HL-60 (cell line): ENCODE data around the gene PRLR.

Experiments
- DNase-seq, 2 experiments: peaks; one replicate each; pipeline ENCODE4 v3.0.0-alpha.2; 2010 to 2020; ENCODE audit warnings: low read depth in 1 of 2, low spot score in 1 of 2
- H3K27ac ChIP-seq: fragments of 250-450 bp; sonication (Bioruptor Pico); replicated peaks from 2 replicates; pipeline ENCODE4 v1.5.1; 2020; ENCODE audit warnings: mild to moderate bottlenecking, moderate library complexity
- H3K27me3 ChIP-seq: fragments of 250-450 bp; sonication (Bioruptor Pico); 2 replicates; pipeline ENCODE4 v1.5.1; 2021; ENCODE audit warnings: mild to moderate bottlenecking, moderate library complexity; ENCODE audit not compliant: insufficient read depth, poor library complexity, severe bottlenecking
- H3K4me3 ChIP-seq: replicated peaks from 2 replicates; pipeline ENCODE4 v1.5.1; 2011; ENCODE audit warnings: mild to moderate bottlenecking, control low read depth, low read length; ENCODE audit not compliant: insufficient read depth
- CTCF ChIP-seq: IDR thresholded peaks from one replicate; pipeline ENCODE4 v1.5.1; 2011; ENCODE audit warnings: low read length, control low read depth, inconsistent platforms; ENCODE audit not compliant: insufficient read depth
- GABPA ChIP-seq: IDR thresholded peaks from 2 replicates; pipeline ENCODE4 v1.6.1; 2012; ENCODE audit warnings: low read depth
- POLR2AphosphoS5 ChIP-seq: IDR thresholded peaks from 2 replicates; pipeline ENCODE4 v1.6.1; 2012; ENCODE audit warnings: low read depth
- REST ChIP-seq: IDR thresholded peaks from 2 replicates; pipeline ENCODE4 v1.6.1; 2012; ENCODE audit warnings: low read depth; ENCODE audit not compliant: insufficient replicate concordance
- SPI1 ChIP-seq: IDR thresholded peaks from 2 replicates; pipeline ENCODE4 v1.6.1; 2012; ENCODE audit warnings: low read depth, mild to moderate bottlenecking, borderline replicate concordance

Gene PRLR

GRCh38 chr5:35122819-35123218 lies 107.5 kb downstream of the PRLR start:
- Histone ChIP-seq H3K27ac (no peak overlapping the region), H3K27me3 (no peaks in the 10 kb centered on the region), H3K4me3 (no peak overlapping the region)
- TF ChIP-seq GABPA, result no peak
- no peak for TF ChIP-seq SPI1
- TF ChIP-seq CTCF, result no peak
- DNase-seq, result no peak

- H3K27me3 ChIP-seq, result no peaks in the 10 kb centered on the region
- H3K4me3 ChIP-seq, result no peak overlapping the region
- no peak for DNase-seq
- TF ChIP-seq POLR2AphosphoS5 (no peak), CTCF (no peak), REST (no peak), SPI1 (no peak), GABPA (no peak)
- no peak overlapping the region for H3K27ac ChIP-seq
Measured at GRCh38 chr5:35120715-35121114, 109.6 kb downstream of the PRLR start.

- DNase-seq, result no peak
- Histone ChIP-seq H3K4me3 (no peak overlapping the region), H3K27ac (no peak overlapping the region), H3K27me3 (no peaks in the 10 kb centered on the region)
- TF ChIP-seq REST, result no peak
- no peak for TF ChIP-seq CTCF
- TF ChIP-seq POLR2AphosphoS5, result no peak
- no peak for TF ChIP-seq SPI1
- no peak for TF ChIP-seq GABPA
Measured at GRCh38 chr5:35117967-35118366, 112.3 kb downstream of the PRLR start.

- Histone ChIP-seq H3K27me3 (no peaks in the 10 kb centered on the region), H3K4me3 (no peak overlapping the region), H3K27ac (no peak overlapping the region)
- no peak for DNase-seq
- no peak for TF ChIP-seq REST
- no peak for TF ChIP-seq SPI1
- TF ChIP-seq POLR2AphosphoS5, result no peak
- TF ChIP-seq GABPA, result no peak
- TF ChIP-seq CTCF, result no peak
Measured at GRCh38 chr5:35115920-35116319, 114.4 kb downstream of the PRLR start.
